NCI-H69 (cell line): ENCODE results near the gene MED16.
A peak's percentile ranks its signal among the peaks of the same experiment; 100 is the strongest.

ENCODE experiments used
- DNase-seq: peaks from one replicate; lab custom pipeline; 2025; lab: John Stamatoyannopoulos, UW

MED16 gene

GRCh38 chr19:892894-893689 is at the start of gene MED16, which contains the start of gene RNU6-9:
Gene MED16, minus strand, starts transcription at chr19:893187. Its CDS starts 2,056 bp downstream, at chr19:891131.
Gene RNU6-9, plus strand, starts transcription at chr19:893484.
- DNase-seq, result peak; percentile 99

GRCh38 chr19:942133-942645 is 49.2 kb upstream of the MED16 start:
- no peak for DNase-seq

- no peak for DNase-seq
Observed at GRCh38 chr19:941292-942132, 48.5 kb upstream of the MED16 start.

GRCh38 chr19:940591-941291 is 47.8 kb upstream of the MED16 start:
- peak; percentile 98 for DNase-seq

- no peak for DNase-seq
Observed at GRCh38 chr19:939922-940321, 46.9 kb upstream of the MED16 start.

- DNase-seq, result no peak
Observed at GRCh38 chr19:939439-939838, 46.5 kb upstream of the MED16 start.

GRCh38 chr19:938233-938923 is 45.4 kb upstream of the MED16 start:
- no peak for DNase-seq

- no peak for DNase-seq
Observed at GRCh38 chr19:937259-937694, 44.3 kb upstream of the MED16 start.

- DNase-seq, result no peak
Observed at GRCh38 chr19:936175-936546, 43.2 kb upstream of the MED16 start.

- peak; percentile 98 for DNase-seq
Observed at GRCh38 chr19:934865-935479, 42.0 kb upstream of the MED16 start.

GRCh38 chr19:934197-934840 is 41.3 kb upstream of the MED16 start:
- no peak for DNase-seq

- DNase-seq, result no peak
Observed at GRCh38 chr19:933553-933882, 40.5 kb upstream of the MED16 start.

GRCh38 chr19:932648-933552 is 39.9 kb upstream of the MED16 start:
- DNase-seq, result peak; percentile 93

- DNase-seq, result no peak
Observed at GRCh38 chr19:931860-932647, 39.1 kb upstream of the MED16 start.

GRCh38 chr19:929891-930258 is 36.9 kb upstream of the MED16 start:
- DNase-seq, result no peak

- DNase-seq, result no peak
Observed at GRCh38 chr19:929203-929890, 36.4 kb upstream of the MED16 start.

GRCh38 chr19:928471-929202 is 35.6 kb upstream of the MED16 start:
- no peak for DNase-seq
